HG02588 (cell line): ENCODE data around the gene TFB2M.
"Not testable (repeated sequence)": the region's sequence is repeated elsewhere in the genome, so short reads cannot be mapped to it uniquely, and the experiment has no call there.

Experiments
- ATAC-seq: cut with Tn5 transposase; IDR thresholded peaks from one replicate; pipeline ENCODE4 v1.9.1; 2021; ENCODE audit warnings: mild to moderate bottlenecking, moderate library complexity; ENCODE audit not compliant: unreplicated experiment

TFB2M gene

GRCh38 chr1:246583056-246583440, 17.0 kb upstream of the TFB2M start:
- no peak for ATAC-seq

GRCh38 chr1:246582301-246583055, 16.4 kb upstream of the TFB2M start:
- no peak for ATAC-seq

- ATAC-seq: no peak
Observed at GRCh38 chr1:246580497-246581370, 14.7 kb upstream of the TFB2M start.

GRCh38 chr1:246579818-246580217, 13.8 kb upstream of the TFB2M start:
- peak; percentile 62 for ATAC-seq

- ATAC-seq: no peak
Observed at GRCh38 chr1:246577720-246578106, 11.7 kb upstream of the TFB2M start.

GRCh38 chr1:246577082-246577719, 11.1 kb upstream of the TFB2M start:
- ATAC-seq: no peak

- no peak for ATAC-seq
Observed at GRCh38 chr1:246576709-246577032, 10.6 kb upstream of the TFB2M start.

GRCh38 chr1:246573491-246573890, 7.4 kb upstream of the TFB2M start:
- no peak for ATAC-seq

GRCh38 chr1:246572785-246573184, 6.7 kb upstream of the TFB2M start:
- no peak for ATAC-seq

GRCh38 chr1:246571953-246572352, 5.9 kb upstream of the TFB2M start:
- ATAC-seq: no peak

- not testable (repeated sequence) for ATAC-seq
Observed at GRCh38 chr1:246571309-246571708, 5.2 kb upstream of the TFB2M start.

GRCh38 chr1:246569248-246570238, 3.5 kb upstream of the TFB2M start:
- ATAC-seq: no peak

- ATAC-seq: no peak
Observed at GRCh38 chr1:246567646-246568235, 1.7 kb upstream of the TFB2M start.

GRCh38 chr1:246566813-246567645, 968 bp upstream of the TFB2M start:
- peak; percentile 20 for ATAC-seq

GRCh38 chr1:246565751-246566127, 322 bp downstream of the TFB2M start:
- ATAC-seq: no peak

GRCh38 chr1:246564839-246565750, 966 bp downstream of the TFB2M start:
- no peak for ATAC-seq

- not testable (repeated sequence) for ATAC-seq
Observed at GRCh38 chr1:246560833-246561232, 5.2 kb downstream of the TFB2M start.

- ATAC-seq: no peak
Observed at GRCh38 chr1:246559310-246559709, 6.8 kb downstream of the TFB2M start.
